WTC11 (cell line): Measurements from ENCODE around the gene RYR1.

ENCODE experiments used
- CREB1 ChIP-seq: sonication (generic); formaldehyde crosslinking; IDR thresholded peaks from 2 replicates; pipeline ENCODE4 v1.8.0; 2023; ENCODE audit warnings: mild to moderate bottlenecking, missing genetic modification reagents
- CTCF ChIP-seq: fragments of 200-600 bp; IDR thresholded peaks from 2 replicates; pipeline ENCODE4 v1.8.0; 2022; ENCODE audit warnings: antibody characterized with exemption
- E2F4 ChIP-seq: sonication (generic); formaldehyde crosslinking; IDR thresholded peaks from 2 replicates; pipeline ENCODE4 v1.8.1; 2022; ENCODE audit warnings: low read depth, mild to moderate bottlenecking, moderate library complexity, missing genetic modification reagents, borderline replicate concordance
- IRF1 ChIP-seq: sonication (generic); formaldehyde crosslinking; IDR thresholded peaks from 2 replicates; pipeline ENCODE4 v1.8.0; 2023; ENCODE audit warnings: missing genetic modification reagents
- MAX ChIP-seq: sonication (generic); formaldehyde crosslinking; IDR thresholded peaks from 2 replicates; pipeline ENCODE4 v1.8.0; 2022; ENCODE audit warnings: mild to moderate bottlenecking, missing genetic modification reagents
- MLX ChIP-seq: sonication (generic); formaldehyde crosslinking; IDR thresholded peaks from 2 replicates; pipeline ENCODE4 v1.8.1; 2023; ENCODE audit warnings: mild to moderate bottlenecking, missing genetic modification reagents, moderate library complexity
- RORB ChIP-seq: fragments of 250-450 bp; sonication (Bioruptor Pico); IDR thresholded peaks from 2 replicates; pipeline ENCODE4 v1.9.0; 2021; ENCODE audit warnings: mild to moderate bottlenecking
- USF2 ChIP-seq: sonication (generic); formaldehyde crosslinking; IDR thresholded peaks from 2 replicates; pipeline ENCODE4 v1.8.1; 2023; ENCODE audit warnings: mild to moderate bottlenecking, missing genetic modification reagents, moderate library complexity
- ZNF121 ChIP-seq: sonication (generic); formaldehyde crosslinking; IDR thresholded peaks from 2 replicates; pipeline ENCODE4 v1.8.0; 2023; ENCODE audit warnings: missing genetic modification reagents
- ZNF425 ChIP-seq: fragments of 250-450 bp; sonication (Bioruptor Pico); conservative IDR thresholded peaks from 2 replicates; pipeline ENCODE4 v1.9.0; 2021; ENCODE audit warnings: mild to moderate bottlenecking

- no peak for TF ChIP-seq CTCF
- no peak for TF ChIP-seq MAX (CRISPR knock-in tag)
- no peak for TF ChIP-seq USF2
- no peak for TF ChIP-seq MLX (CRISPR knock-in tag)
- TF ChIP-seq IRF1 = no peak
- TF ChIP-seq ZNF425 = no peak
- no peak for TF ChIP-seq CREB1 (CRISPR knock-in tag)
- TF ChIP-seq ZNF121 = no peak
- no peak for TF ChIP-seq RORB (CRISPR knock-in tag)
- TF ChIP-seq E2F4 (CRISPR knock-in tag) = no peak
These were observed 34.0 kb upstream of the RYR1 start for GRCh38 chr19:38399537-38399936.
